ENCODE data around the gene CRTC1. TPM values are rescaled to one million over a fixed set of nuclear protein-coding genes. Genes with fewer than 3 reads are reported as not detected.

The CRTC1 gene
- total and polyA plus RNA-seq, 2 of the 13 experiments (the other 11 are each of a cell fraction or from before 2014, with no cell fraction given): 2.0 to 2.7 TPM

DNA sequence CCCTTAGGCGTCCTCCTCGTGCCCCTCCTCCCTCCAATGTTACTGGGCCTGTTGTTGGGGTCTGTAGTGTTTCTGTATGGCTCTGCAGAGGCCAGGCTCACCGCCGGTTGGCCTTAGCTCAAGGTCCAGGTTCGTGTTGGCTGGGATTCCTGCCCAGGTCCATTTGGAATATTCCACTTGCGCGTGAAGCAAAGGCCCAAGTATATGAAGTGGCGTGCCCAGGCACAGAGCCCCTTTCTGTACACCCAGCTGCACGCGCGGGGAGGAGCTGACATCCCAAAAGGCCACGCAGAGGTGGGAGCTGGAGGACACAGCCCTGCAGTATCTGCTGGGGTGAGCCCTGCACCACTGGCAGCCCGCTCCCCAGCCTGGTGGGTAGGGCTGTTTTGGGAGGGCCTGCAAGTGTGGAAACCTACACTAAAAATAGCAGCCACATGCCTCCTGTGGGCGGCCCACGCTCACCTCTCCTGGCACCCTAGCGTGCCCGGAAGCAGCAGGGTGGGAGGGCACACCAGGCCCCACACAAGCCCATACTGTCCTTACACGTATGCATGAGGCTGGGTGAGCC, 30.2 kb downstream of the CRTC1 start (continued):
- no peak for TF ChIP-seq LCORL (IDR thresholded peaks at IDR 0.05)
- TF ChIP-seq LCORL (CRISPR knock-in tag; IDR thresholded peaks at IDR 0.05): no peak
- no peak for TF ChIP-seq ZBTB26 (CRISPR knock-in tag; IDR thresholded peaks at IDR 0.05; ENCODE audit: borderline replicate concordance)
- no peak for TF ChIP-seq GABPA (IDR thresholded peaks at IDR 0.05; ENCODE audit: low read depth, low read length)
- TF ChIP-seq GABPA (CRISPR knock-in tag; IDR thresholded peaks at IDR 0.05; ENCODE audit: low read depth): no peak
- no peak for TF ChIP-seq ZNF644 (CRISPR knock-in tag; IDR thresholded peaks at IDR 0.05; ENCODE audit: low read depth)
- TF ChIP-seq CHD2 (IDR thresholded peaks at IDR 0.05; ENCODE audit: low read depth, low read length): no peak
- TF ChIP-seq PATZ1 (CRISPR knock-in tag; IDR thresholded peaks at IDR 0.05): peak; percentile 36; the same call in 1 of the 2 replicates
- TF ChIP-seq ZNF383 (CRISPR knock-in tag; IDR thresholded peaks at IDR 0.05; ENCODE audit: borderline replicate concordance): no peak
- no peak for TF ChIP-seq ZNF260 (CRISPR knock-in tag; IDR thresholded peaks at IDR 0.05; ENCODE audit: borderline replicate concordance, low read depth)
- no peak for TF ChIP-seq KLF12 (CRISPR knock-in tag; IDR thresholded peaks at IDR 0.05; ENCODE audit: borderline replicate concordance)

- Histone ChIP-seq H3K27ac (ENCODE audit: extremely low read length, insufficient read depth, low read length) (no peak overlapping the region), H3K4me2 (ENCODE audit: low read depth, low read length) (no peak overlapping the region), H3K27me3 (ENCODE audit: control insufficient read depth in 1 of 2, insufficient read depth in 2 of 2, low read length in 2 of 2) (no peaks in the 10 kb centered on the region), H3K4me1 (ENCODE audit: insufficient read depth, low read length) (peaks cover 59% of the 10 kb centered on the region), H3K9ac (ENCODE audit: insufficient read depth, low read depth, low read length) (no peak overlapping the region), H3K4me3 (replicated peaks in 1 of 3; ENCODE audit: insufficient read depth in 1 of 3, low read depth in 2 of 3, low read length in 3 of 3) (no peak overlapping the region), H2AFZ (ENCODE audit: low read length) (no peak overlapping the region), H3K36me3 (replicated peaks in 1 of 2; ENCODE audit: control insufficient read depth in 1 of 2, insufficient read depth in 2 of 2, low read length in 2 of 2) (no peaks in the 10 kb centered on the region), H4K20me1 (ENCODE audit: insufficient read depth, low read length) (no peaks in the 10 kb centered on the region), H3K79me2 (ENCODE audit: insufficient read depth, low read length) (peaks cover 5% of the 10 kb centered on the region), H3K9me3 (ENCODE audit: low read length) (no peaks in the 10 kb centered on the region)
- POLR2A ChIA-PET: no interaction called here
- no peak for FAIRE-seq
- no TSS peak for BruUV-seq (replicated peaks)
- intact Hi-C loops (cut with micrococcal nuclease; ENCODE audit: unreplicated experiment) (no loop called here), in situ Hi-C loops (cut with HindIII; ENCODE audit: extremely low pct_ligation_motif_present, low pct_unique_long_range_greater_than_20kb) (no loop called here)
- CTCF ChIA-PET (ENCODE audit: low intra/inter-chr PET ratio, low total read pairs): no interaction called here
- WGBS (ENCODE audit: low lambda C conversion rate): 86% methylated on average over 1 of the region's 5 CpGs
- DNase-seq (ENCODE audit: low spot score): no peak
- no peak for ATAC-seq
- TF ChIP-seq ATF1 (CRISPR knock-in tag; IDR thresholded peaks at IDR 0.05): no peak
- no peak for TF ChIP-seq ZNF572 (CRISPR knock-in tag; IDR thresholded peaks at IDR 0.05)
- no peak for TF ChIP-seq U2AF1 (optimal IDR thresholded peaks at IDR 0.05; ENCODE audit: low read depth, low read length)
- no peak for TF ChIP-seq SYNCRIP (IDR thresholded peaks at IDR 0.05; ENCODE audit: insufficient read depth, low read depth, low read length)
Measured at GRCh38 chr19:18715416-18715815, 31.9 kb downstream of the CRTC1 start.

Measured in HepG2 (cell line).